ENCODE measurements around the gene TRAFD1.

DNA sequence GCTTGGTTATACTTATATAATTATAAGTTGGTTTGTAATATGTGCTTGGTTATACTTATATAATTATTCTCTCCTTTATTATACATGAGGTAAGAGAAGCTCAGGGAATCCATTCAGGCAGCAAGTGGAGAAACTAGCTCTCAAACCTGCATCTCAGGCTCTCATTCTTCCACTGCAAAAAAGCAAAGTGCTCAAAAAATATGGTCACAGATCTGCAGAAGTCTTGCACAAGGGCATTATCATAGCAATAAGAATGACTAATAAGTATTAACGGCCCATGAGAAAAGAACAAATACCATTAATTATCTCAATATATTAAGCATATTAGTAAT is 476 bp upstream of the TRAFD1 start:
- TF ChIP-seq, protein P1, sequence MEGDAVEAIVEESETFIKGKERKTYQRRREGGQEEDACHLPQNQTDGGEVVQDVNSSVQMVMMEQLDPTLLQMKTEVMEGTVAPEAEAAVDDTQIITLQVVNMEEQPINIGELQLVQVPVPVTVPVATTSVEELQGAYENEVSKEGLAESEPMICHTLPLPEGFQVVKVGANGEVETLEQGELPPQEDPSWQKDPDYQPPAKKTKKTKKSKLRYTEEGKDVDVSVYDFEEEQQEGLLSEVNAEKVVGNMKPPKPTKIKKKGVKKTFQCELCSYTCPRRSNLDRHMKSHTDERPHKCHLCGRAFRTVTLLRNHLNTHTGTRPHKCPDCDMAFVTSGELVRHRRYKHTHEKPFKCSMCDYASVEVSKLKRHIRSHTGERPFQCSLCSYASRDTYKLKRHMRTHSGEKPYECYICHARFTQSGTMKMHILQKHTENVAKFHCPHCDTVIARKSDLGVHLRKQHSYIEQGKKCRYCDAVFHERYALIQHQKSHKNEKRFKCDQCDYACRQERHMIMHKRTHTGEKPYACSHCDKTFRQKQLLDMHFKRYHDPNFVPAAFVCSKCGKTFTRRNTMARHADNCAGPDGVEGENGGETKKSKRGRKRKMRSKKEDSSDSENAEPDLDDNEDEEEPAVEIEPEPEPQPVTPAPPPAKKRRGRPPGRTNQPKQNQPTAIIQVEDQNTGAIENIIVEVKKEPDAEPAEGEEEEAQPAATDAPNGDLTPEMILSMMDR (IDR thresholded peaks at IDR 0.05), result no peak
- TF ChIP-seq ZFX (IDR thresholded peaks at IDR 0.05; ENCODE audit: borderline replicate concordance), result no peak
